Retinal pigment epithelial cell (primary cell): Measurements from ENCODE around the gene TSNAX.

ENCODE experiments used
- DNase-seq: peaks from one replicate; pipeline ENCODE4 v3.0.0-alpha.2; 2010; ENCODE audit warnings: low read depth
- H3K4me3 ChIP-seq: 2 replicates; pipeline ENCODE4 v1.5.1; 2011; ENCODE audit warnings: mild to moderate bottlenecking, low read length, control low read depth, moderate library complexity
- TF ChIP-seq, protein P1 (sequence below): conservative IDR thresholded peaks from 2 replicates; pipeline ENCODE4 v1.5.1; 2011; ENCODE audit warnings: low read depth, low read length, control low read depth, inconsistent platforms

The TSNAX gene

DNA sequence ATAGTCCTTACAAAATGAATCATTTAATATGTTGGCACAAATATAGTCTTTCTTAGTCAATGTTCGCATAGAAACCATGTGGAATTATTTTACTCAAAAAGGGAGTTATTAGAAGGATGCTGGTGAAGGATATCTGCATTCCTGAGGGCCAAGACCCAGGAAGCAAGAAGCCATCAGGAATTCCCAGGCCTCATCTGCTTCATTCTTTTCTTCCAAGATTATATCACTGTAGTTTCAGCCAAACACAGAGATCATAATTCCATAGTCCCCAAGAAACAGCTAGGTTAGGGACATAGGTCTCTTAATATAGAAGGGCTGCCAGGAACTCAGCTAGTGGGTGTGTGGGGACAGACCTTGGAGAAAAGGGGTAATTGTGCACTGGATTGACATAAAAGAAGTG, 69.5 kb downstream of the TSNAX start:
- no peak overlapping the region for H3K4me3 ChIP-seq
- TF ChIP-seq, protein P1, sequence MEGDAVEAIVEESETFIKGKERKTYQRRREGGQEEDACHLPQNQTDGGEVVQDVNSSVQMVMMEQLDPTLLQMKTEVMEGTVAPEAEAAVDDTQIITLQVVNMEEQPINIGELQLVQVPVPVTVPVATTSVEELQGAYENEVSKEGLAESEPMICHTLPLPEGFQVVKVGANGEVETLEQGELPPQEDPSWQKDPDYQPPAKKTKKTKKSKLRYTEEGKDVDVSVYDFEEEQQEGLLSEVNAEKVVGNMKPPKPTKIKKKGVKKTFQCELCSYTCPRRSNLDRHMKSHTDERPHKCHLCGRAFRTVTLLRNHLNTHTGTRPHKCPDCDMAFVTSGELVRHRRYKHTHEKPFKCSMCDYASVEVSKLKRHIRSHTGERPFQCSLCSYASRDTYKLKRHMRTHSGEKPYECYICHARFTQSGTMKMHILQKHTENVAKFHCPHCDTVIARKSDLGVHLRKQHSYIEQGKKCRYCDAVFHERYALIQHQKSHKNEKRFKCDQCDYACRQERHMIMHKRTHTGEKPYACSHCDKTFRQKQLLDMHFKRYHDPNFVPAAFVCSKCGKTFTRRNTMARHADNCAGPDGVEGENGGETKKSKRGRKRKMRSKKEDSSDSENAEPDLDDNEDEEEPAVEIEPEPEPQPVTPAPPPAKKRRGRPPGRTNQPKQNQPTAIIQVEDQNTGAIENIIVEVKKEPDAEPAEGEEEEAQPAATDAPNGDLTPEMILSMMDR, result no peak
- DNase-seq, result no peak

DNA sequence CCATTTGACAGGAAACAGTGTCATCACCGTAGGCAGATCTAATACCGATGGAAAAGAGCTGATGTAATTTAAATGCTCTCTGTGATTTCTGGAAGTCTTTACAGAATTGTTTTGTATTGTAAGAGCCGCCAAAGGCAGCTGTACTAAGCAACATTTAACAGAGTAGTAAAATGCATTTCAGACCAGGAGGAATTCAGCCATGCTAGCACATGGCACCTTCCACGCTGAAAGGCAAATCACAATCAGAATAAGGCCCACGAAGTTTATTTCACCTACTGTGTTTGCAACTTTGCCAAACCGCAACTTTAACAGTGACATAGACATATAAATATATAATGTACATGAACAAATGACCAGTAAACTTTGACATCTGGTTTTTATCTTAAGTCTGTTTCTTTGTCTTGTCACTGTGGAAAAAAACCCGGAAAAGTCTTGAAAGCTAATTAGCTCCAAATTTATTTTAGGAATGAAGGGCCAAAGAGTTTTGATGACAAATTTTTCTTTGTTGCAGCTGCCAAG, 72.0 kb downstream of the TSNAX start:
- TF ChIP-seq, protein P1, result no peak
- no peak for DNase-seq
- no peak overlapping the region for H3K4me3 ChIP-seq

DNA sequence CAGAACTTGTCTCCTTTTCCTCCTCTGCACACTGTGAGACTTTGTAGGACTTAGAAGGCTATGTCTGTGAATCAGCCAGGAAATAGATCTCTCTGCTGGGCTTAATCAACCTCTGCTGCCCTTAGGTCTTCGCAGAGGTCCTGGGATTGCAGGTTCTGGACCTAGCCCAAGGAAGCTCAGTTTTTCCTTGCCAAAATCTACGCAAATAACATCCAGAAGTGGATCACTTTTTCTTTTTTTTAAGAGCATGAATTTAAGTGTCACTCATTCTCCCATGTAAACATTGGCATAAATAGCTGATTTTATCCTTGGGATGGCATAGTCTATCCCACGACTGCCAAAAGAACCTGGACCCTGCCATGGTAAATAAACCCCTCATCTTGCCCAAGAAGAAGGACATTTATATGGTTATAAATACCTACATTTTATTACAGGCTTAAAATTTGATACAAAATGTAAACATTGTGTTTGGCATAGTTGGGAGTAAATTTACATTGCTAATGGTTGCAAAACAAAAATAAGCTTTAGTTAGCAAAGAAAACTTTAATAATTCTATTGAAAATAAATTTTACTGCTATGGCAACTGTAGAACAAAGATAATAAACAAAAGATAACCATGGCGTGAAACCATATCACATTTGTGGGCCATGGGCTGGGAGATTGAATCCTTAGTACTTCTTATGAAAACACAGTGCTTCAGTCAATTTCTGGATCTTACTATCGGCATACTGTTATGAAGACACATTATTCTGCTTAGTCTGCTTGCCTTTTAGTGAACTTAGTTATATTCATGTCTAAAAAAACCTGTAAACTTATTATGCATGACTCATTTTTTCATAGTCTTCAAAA, 73.6 kb downstream of the TSNAX start:
- TF ChIP-seq, protein P1, result no peak
- no peak for DNase-seq
- H3K4me3 ChIP-seq, result no peak overlapping the region

DNA sequence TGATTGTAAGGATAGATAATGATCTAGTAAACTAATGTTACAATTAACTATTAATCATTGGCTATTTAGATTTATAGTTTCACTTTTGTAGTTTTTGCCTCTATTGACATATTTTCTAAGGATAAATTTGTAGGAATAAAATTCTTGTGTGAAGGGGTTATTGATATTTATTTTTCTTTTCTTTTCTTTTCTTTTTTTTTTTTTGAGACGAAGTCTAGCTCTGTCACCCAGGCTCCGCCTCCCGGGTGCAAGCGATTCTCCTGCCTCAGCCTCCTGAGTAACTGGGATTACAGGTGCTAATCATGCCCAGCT, 74.2 kb downstream of the TSNAX start:
- no peak for DNase-seq
- TF ChIP-seq, protein P1, result no peak
- no peak overlapping the region for H3K4me3 ChIP-seq

DNA sequence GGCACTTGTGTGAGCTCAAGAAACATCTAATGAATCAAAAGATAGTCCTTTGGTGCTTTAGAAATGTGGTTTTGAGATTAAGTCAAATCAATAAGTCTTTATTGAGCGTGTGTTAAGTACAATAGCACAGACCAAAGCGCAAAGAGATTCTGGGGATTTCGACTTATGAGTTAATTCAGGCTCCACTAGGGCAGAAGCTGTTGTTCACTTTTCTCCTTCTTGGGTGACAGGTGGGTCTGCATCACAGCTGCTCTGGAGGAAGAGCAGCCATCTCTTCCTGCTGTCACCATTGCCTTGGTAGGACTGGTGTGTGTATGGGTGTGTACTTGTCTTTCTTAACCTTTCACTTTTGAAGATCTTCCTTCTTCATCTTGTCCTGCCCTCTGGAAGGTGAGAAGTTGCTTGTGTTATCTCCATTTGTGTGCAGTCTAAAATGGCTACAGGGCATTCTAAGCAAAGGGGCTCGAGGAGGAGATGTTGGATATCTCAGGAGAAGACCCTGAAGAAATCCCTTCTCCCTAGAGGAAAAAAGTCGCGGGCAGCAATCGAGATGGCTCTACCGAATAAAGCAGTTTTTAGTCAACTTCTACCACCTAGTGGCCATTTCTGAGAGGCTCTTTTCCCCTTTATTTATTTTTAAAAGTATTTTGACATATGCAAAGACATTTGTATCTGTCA, 75.3 kb downstream of the TSNAX start:
- peak overlapping the region; percentile 46 for H3K4me3 ChIP-seq
- TF ChIP-seq, protein P1, result peak; percentile 72
- DNase-seq, result no peak

DNA sequence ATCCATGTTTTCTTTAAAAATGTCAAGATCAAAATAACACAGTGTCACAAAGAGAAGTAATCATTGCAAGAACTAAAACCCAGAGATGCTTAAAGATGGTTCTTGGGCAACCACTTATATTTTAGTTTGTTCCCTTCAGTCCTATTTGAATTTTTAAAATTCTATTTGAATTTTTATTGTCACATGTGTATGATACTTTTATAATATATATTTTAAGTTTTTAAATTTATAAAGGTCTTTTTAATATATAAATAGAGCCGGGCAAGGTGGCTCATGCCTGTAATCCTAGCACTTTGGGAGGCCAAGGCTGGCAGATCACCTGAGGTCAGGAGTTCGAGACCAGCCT, 75.8 kb downstream of the TSNAX start:
- TF ChIP-seq, protein P1, result no peak
- H3K4me3 ChIP-seq, result no peak overlapping the region
- DNase-seq, result no peak
